Measurements from ENCODE around the gene LMAN1. TPM values are rescaled to one million over a fixed set of nuclear protein-coding genes. Genes with fewer than 3 reads are reported as not detected.

The LMAN1 gene
- total and polyA plus RNA-seq, 2 of the 13 experiments (the other 11 are each of a cell fraction or from before 2014, with no cell fraction given): 127 to 131 TPM

- TF ChIP-seq HMGXB4 (CRISPR knock-in tag; IDR thresholded peaks at IDR 0.05; ENCODE audit: borderline replicate concordance in 1 of 2, low read depth in 1 of 2) (peak in 1 of 2 experiments; percentile 67; a peak in 2 of 4 replicates), BHLHE40 (IDR thresholded peaks at IDR 0.05; ENCODE audit: low read length) (no peak), ADNP (CRISPR knock-in tag; IDR thresholded peaks at IDR 0.05) (no peak), KDM5B (CRISPR knock-in tag; IDR thresholded peaks at IDR 0.05; ENCODE audit: borderline replicate concordance) (peak; percentile 20; the same call in 1 of the 2 replicates), HNRNPL (IDR thresholded peaks at IDR 0.05; ENCODE audit: low read depth, low read length) (0 out of 2 replicates have a peak, but pooled peaks have one; percentile 50), PHF21A (CRISPR knock-in tag; IDR thresholded peaks at IDR 0.05) (0 out of 2 replicates have a peak, but pooled peaks have one; percentile 10), SNAI1 (CRISPR knock-in tag; IDR thresholded peaks at IDR 0.05; ENCODE audit: borderline replicate concordance) (no peak), SMC3 (IDR thresholded peaks at IDR 0.05; ENCODE audit: low read length) (peak; percentile 36; the same call in 1 of the 2 replicates), ZNF891 (CRISPR knock-in tag; IDR thresholded peaks at IDR 0.05) (peak; percentile 54; the same call in 1 of the 2 replicates), ZFP41 (CRISPR knock-in tag; IDR thresholded peaks at IDR 0.05; ENCODE audit: borderline replicate concordance) (no peak), ZNF576 (CRISPR knock-in tag; IDR thresholded peaks at IDR 0.05) (0 out of 2 replicates have a peak, but pooled peaks have one; percentile 55), ZSCAN31 (CRISPR knock-in tag; IDR thresholded peaks at IDR 0.05; ENCODE audit: low read depth) (peak; percentile 53; the same call in 1 of the 2 replicates), KDM2A (CRISPR knock-in tag; IDR thresholded peaks at IDR 0.05; ENCODE audit: borderline replicate concordance, low read depth) (peak; percentile 89; the same call in 1 of the 2 replicates), ZNF512B (CRISPR knock-in tag; IDR thresholded peaks at IDR 0.05; ENCODE audit: borderline replicate concordance) (peak; percentile 87; the same call in 1 of the 2 replicates), ZNF703 (CRISPR knock-in tag; IDR thresholded peaks at IDR 0.05; ENCODE audit: borderline replicate concordance) (no peak), DRAP1 (CRISPR knock-in tag; IDR thresholded peaks at IDR 0.05) (no peak), XRCC5 (optimal IDR thresholded peaks at IDR 0.05; ENCODE audit: low read length) (peak; percentile 73), BCL6 (CRISPR knock-in tag; IDR thresholded peaks at IDR 0.05) (0 out of 2 replicates have a peak, but pooled peaks have one; percentile 14), HNRNPLL (IDR thresholded peaks at IDR 0.05; ENCODE audit: low read depth, low read length, poor library complexity, severe bottlenecking) (peak; percentile 67)
Measured at GRCh38 chr18:59308248-59308937, 50.7 kb downstream of the LMAN1 start (continued).
